Karpas-422 (cell line): ENCODE data around the gene PIK3R2. TPM values are rescaled to one million over a fixed set of nuclear protein-coding genes. Genes with fewer than 3 reads are reported as not detected.
"Not testable (repeated sequence)": the region's sequence is repeated elsewhere in the genome, so short reads cannot be mapped to it uniquely, and the experiment has no call there.

Experiments
- DNase-seq: peaks from one replicate; pipeline ENCODE4 v3.0.0-alpha.2; 2015
- H2AFZ ChIP-seq: fragments of 200-600 bp; sonication (generic); 2 replicates; pipeline ENCODE4 v1.6.1; 2014; ENCODE audit warnings: antibody characterized with exemption, low read length, mixed read lengths
- H3K27ac ChIP-seq: fragments of 200-600 bp; sonication (generic); 2 replicates; pipeline ENCODE4 v1.5.1; 2014; ENCODE audit warnings: mild to moderate bottlenecking, low read length, moderate library complexity
- H3K27me3 ChIP-seq: fragments of 200-600 bp; sonication (generic); 2 replicates; pipeline ENCODE4 v1.6.1; 2014; ENCODE audit warnings: low read length, mixed read lengths
- H3K36me3 ChIP-seq: fragments of 200-600 bp; sonication (generic); 2 replicates; pipeline ENCODE4 v1.6.1; 2014; ENCODE audit warnings: low read length, mixed read lengths; ENCODE audit not compliant: insufficient read depth
- H3K4me1 ChIP-seq: fragments of 200-600 bp; sonication (generic); 2 replicates; pipeline ENCODE4 v1.6.1; 2014; ENCODE audit warnings: mild to moderate bottlenecking, low read length, mixed read lengths
- H3K4me2 ChIP-seq: fragments of 200-600 bp; sonication (generic); 2 replicates; pipeline ENCODE4 v1.6.1; 2014; ENCODE audit warnings: low read length, low read depth, mild to moderate bottlenecking; ENCODE audit not compliant: poor library complexity, severe bottlenecking
- H3K4me3 ChIP-seq: fragments of 200-600 bp; sonication (generic); 2 replicates; pipeline ENCODE4 v1.5.1; 2014; ENCODE audit warnings: mild to moderate bottlenecking, antibody characterized with exemption, low read length, mixed read lengths
- H3K79me2 ChIP-seq: fragments of 200-600 bp; sonication (generic); 2 replicates; pipeline ENCODE4 v1.6.1; 2014; ENCODE audit warnings: mild to moderate bottlenecking, low read length, mixed read lengths
- H3K9ac ChIP-seq: fragments of 200-600 bp; sonication (generic); 2 replicates; pipeline ENCODE4 v1.6.0; 2014; ENCODE audit warnings: low read length
- H3K9me2 ChIP-seq: fragments of 200-600 bp; sonication (generic), shearing (Covaris generic); replicated peaks from 2 replicates; pipeline ENCODE4 v1.6.0; 2014; ENCODE audit warnings: mild to moderate bottlenecking, low read length, moderate library complexity; ENCODE audit not compliant: insufficient read depth
- H3K9me3 ChIP-seq: fragments of 300-700, 200-600 bp; sonication (generic); 2 replicates; pipeline ENCODE4 v1.6.1; 2014; ENCODE audit warnings: low read length, mixed read lengths
- H4K20me1 ChIP-seq: fragments of 200-600 bp; sonication (generic); 2 replicates; pipeline ENCODE4 v1.6.1; 2014; ENCODE audit warnings: mild to moderate bottlenecking, antibody characterized with exemption, low read length, low read depth; ENCODE audit not compliant: insufficient read depth
- total RNA-seq: library from RNA; depleted of rRNA; stranded (reverse); fragments of >200 nt; shearing (Covaris generic); gene quantifications from 2 replicates; pipeline ENCODE4 v1.2.3, GENCODE V29; 2014; ENCODE audit warnings: low replicate concordance; rRNA removed

Gene PIK3R2
- total RNA-seq = 5.1 and 5.7 TPM in 2 replicates

GRCh38 chr19:18152817-18153555 lies at the start of gene PIK3R2:
Gene PIK3R2, plus strand, starts transcription at chr19:18153163. Its CDS starts 2,717 bp downstream, at chr19:18155880.
- Histone ChIP-seq H3K4me2 (peak within 1 kb of the TSS; percentile 92), H4K20me1 (no peaks in the 10 kb centered on the region), H3K27ac (peak within 1 kb of the TSS; percentile 96), H3K9ac (peak within 1 kb of the TSS; percentile 98), H3K4me3 (peak within 1 kb of the TSS; percentile 72), H3K4me1 (peaks cover 31% of the 10 kb centered on the region), H3K36me3 (no peaks in the 10 kb centered on the region), H3K27me3 (no peaks in the 10 kb centered on the region), H2AFZ (peak within 1 kb of the TSS; percentile 93; the same call in 1 of the 2 replicates), H3K9me2 (no peaks in the 10 kb centered on the region), H3K79me2 (peaks cover 23% of the 10 kb centered on the region), H3K9me3 (no peaks in the 10 kb centered on the region)
- DNase-seq = peak; percentile 100

- Histone ChIP-seq H3K27ac (no peak overlapping the region), H3K9me3 (no peaks in the 10 kb centered on the region), H4K20me1 (0 out of 2 replicates have a peak, but pooled peaks cover 4% of the 10 kb centered on the region), H3K4me1 (peaks cover 53% of the 10 kb centered on the region), H3K4me2 (peak overlapping the region; percentile 77), H3K79me2 (no peaks in the 10 kb centered on the region), H3K4me3 (peak overlapping the region; percentile 35; the same call in 1 of the 2 replicates), H2AFZ (no peak overlapping the region), H3K9ac (peak overlapping the region; percentile 15), H3K27me3 (no peaks in the 10 kb centered on the region), H3K9me2 (no peaks in the 10 kb centered on the region), H3K36me3 (no peaks in the 10 kb centered on the region)
- DNase-seq = no peak
These were observed 48.2 kb upstream of the PIK3R2 start for GRCh38 chr19:18104793-18105131.

GRCh38 chr19:18105259-18105658 lies 47.7 kb upstream of the PIK3R2 start:
- not testable (repeated sequence) for H2AFZ ChIP-seq, H3K4me2 ChIP-seq, H3K27ac ChIP-seq

GRCh38 chr19:18107235-18107634 lies 45.7 kb upstream of the PIK3R2 start:
- Histone ChIP-seq H3K9ac (no peak overlapping the region), H2AFZ (no peak overlapping the region), H3K27ac (no peak overlapping the region), H3K4me3 (no peak overlapping the region), H4K20me1 (peaks cover 4% of the 10 kb centered on the region; the same call in 1 of the 2 replicates), H3K9me2 (no peaks in the 10 kb centered on the region), H3K4me2 (no peak overlapping the region), H3K9me3 (no peaks in the 10 kb centered on the region), H3K79me2 (no peaks in the 10 kb centered on the region), H3K27me3 (no peaks in the 10 kb centered on the region), H3K4me1 (peaks cover 53% of the 10 kb centered on the region), H3K36me3 (no peaks in the 10 kb centered on the region)
- DNase-seq = no peak

More at GRCh38 chr19:18105259-18105658, 47.7 kb upstream of the PIK3R2 start:
- H3K27me3 ChIP-seq, H4K20me1 ChIP-seq, H3K9me2 ChIP-seq, H3K4me3 ChIP-seq, H3K79me2 ChIP-seq, H3K36me3 ChIP-seq, DNase-seq, H3K9ac ChIP-seq, H3K9me3 ChIP-seq: not testable (repeated sequence)
- peaks cover 52% of the 10 kb centered on the region for H3K4me1 ChIP-seq

GRCh38 chr19:18108897-18109296 lies 44.1 kb upstream of the PIK3R2 start:
- Histone ChIP-seq H3K9me3 (no peaks in the 10 kb centered on the region), H4K20me1 (peaks cover 4% of the 10 kb centered on the region; the same call in 1 of the 2 replicates), H3K79me2 (no peaks in the 10 kb centered on the region), H3K27ac (no peak overlapping the region), H3K4me3 (no peak overlapping the region), H3K4me1 (peaks cover 41% of the 10 kb centered on the region), H3K27me3 (no peaks in the 10 kb centered on the region), H2AFZ (no peak overlapping the region), H3K9ac (peak overlapping the region; percentile 87; the same call in 1 of the 2 replicates), H3K4me2 (no peak overlapping the region), H3K9me2 (no peaks in the 10 kb centered on the region), H3K36me3 (no peaks in the 10 kb centered on the region)
- no peak for DNase-seq

GRCh38 chr19:18109341-18109732 lies 43.6 kb upstream of the PIK3R2 start:
- no peak for DNase-seq
- Histone ChIP-seq H2AFZ (0 out of 2 replicates have a peak overlapping the region, but pooled peaks have one; percentile 81), H3K4me3 (peak overlapping the region; percentile 90), H3K9ac (peak overlapping the region; percentile 87), H3K9me3 (no peaks in the 10 kb centered on the region), H3K9me2 (no peaks in the 10 kb centered on the region), H3K27me3 (no peaks in the 10 kb centered on the region), H3K4me2 (peak overlapping the region; percentile 100), H3K36me3 (no peaks in the 10 kb centered on the region), H3K4me1 (peaks cover 36% of the 10 kb centered on the region), H3K79me2 (no peaks in the 10 kb centered on the region), H4K20me1 (peaks cover 4% of the 10 kb centered on the region; the same call in 1 of the 2 replicates), H3K27ac (no peak overlapping the region)

GRCh38 chr19:18109733-18110608 lies 43.0 kb upstream of the PIK3R2 start:
- peaks cover 4% of the 10 kb centered on the region; the same call in 1 of the 2 replicates for H4K20me1 ChIP-seq
- H3K9ac ChIP-seq = peak overlapping the region; percentile 87
- H3K4me2 ChIP-seq = peak overlapping the region; percentile 100
- peak; percentile 78 for DNase-seq
- H2AFZ ChIP-seq = peak overlapping the region; percentile 81
- H3K79me2 ChIP-seq = no peaks in the 10 kb centered on the region
- no peaks in the 10 kb centered on the region for H3K9me3 ChIP-seq
- H3K36me3 ChIP-seq = no peaks in the 10 kb centered on the region
- H3K27ac ChIP-seq = no peak overlapping the region
- no peaks in the 10 kb centered on the region for H3K9me2 ChIP-seq
- peaks cover 30% of the 10 kb centered on the region for H3K4me1 ChIP-seq
- no peaks in the 10 kb centered on the region for H3K27me3 ChIP-seq
- peak overlapping the region; percentile 90 for H3K4me3 ChIP-seq
